Kidney tubule cell (primary cell): Measurements from ENCODE around the gene DNAJC5G.
"Not testable (repeated sequence)": the region's sequence is repeated elsewhere in the genome, so short reads cannot be mapped to it uniquely, and the experiment has no call there.

Source experiments
- DNase-seq: peaks from one replicate; pipeline ENCODE4 v3.0.0-alpha.2; 2018; ENCODE audit warnings: low spot score

DNAJC5G gene

DNA sequence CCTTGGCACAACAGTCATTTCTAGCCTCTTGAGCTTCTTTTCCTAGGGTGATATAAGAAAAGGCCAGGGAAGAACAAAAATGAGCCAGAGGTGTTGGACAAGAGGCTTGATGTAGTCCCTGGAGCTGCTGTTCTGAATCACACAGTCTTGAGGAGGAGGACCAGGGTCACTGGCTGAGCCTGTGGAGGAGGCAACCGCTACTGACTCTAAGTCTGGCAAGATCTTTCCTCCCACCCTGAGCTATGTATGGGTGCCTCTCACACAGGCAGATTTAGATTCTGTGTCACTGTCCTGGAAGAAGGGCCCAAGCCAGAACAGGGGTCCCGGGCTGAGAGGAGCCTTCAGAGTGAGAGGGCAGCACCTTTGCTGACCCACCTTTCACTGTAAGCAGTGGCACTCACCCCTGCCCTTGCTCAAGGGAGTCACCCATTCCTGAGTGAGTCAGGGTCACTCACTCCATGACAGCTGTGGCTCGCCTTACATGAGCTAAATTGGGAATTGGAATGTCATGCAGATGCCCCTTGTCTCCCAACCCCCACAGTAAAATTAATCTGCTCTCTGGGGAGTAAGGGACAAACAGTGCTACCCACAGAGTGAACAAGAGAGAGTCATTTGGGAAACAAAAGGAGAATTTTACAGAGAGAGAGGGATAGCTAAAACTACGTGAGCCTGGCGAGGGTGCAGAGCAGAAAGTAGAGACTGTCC lies 6.8 kb downstream of the DNAJC5G start, which contains the start of gene TRIM54:
TRIM54 (plus strand) TSS at position 575 of the 705 bp plus-strand sequence. CDS start 303 bp downstream, outside the sequence.
- DNase-seq, result peak; percentile 45

DNA sequence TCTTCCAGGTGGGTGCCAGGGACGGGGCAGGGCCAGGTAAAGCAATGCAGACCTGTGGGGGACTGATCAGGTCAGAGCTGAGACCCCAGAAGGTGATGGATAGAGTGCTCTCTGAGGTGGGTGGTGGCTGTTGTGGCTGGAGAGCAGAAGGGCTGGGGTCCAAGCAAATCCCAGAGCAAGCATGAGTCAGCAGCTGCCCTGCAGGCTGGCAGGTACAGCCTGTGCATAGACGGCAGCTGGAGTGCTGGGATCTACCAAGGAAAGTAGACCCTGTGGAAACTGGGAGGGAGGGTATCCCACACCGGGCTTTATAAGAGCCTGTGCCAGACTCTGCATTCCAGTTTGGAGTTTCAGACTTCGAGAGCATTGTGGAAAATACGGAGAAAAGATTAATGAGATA lies 7.7 kb downstream of the DNAJC5G start:
- DNase-seq, result no peak

DNA sequence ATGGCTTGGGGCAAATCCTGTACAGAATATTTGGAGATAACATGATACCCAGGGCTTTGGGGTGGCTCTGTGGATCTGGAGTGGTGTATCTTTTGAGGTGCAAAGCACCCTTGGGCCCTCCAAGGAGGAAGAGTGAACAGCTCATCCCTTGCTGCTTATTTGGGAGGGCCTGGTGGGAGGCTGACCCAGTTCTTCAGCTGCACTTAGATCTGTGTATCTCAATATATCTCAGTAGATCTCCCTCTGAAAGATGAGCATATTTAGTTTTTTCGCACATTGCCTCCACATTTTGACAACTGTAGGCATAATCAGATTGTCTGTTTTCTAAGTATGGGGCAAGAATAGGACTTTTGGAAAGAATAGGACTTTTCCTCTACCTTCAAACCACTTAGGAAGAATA lies 9.8 kb downstream of the DNAJC5G start:
- no peak for DNase-seq

DNA sequence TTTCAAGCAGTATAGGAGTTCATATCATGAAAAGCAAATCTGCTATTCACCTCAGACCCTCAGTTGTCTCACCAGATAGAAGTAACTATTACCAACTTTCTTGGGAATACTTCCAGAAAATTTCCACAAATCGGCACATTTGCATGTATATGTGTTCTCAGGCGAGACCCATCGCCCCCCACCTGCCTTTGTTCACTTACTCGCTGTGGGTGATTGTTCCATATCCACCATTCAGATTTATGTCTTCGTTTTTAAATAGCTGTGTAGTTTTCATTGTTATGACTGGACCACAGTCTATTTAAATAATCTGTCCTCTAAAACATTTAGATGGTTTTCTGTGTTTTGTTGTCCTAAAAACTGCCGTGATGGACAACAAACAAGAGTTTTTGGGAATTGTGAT lies 10.2 kb downstream of the DNAJC5G start:
- no peak for DNase-seq

DNA sequence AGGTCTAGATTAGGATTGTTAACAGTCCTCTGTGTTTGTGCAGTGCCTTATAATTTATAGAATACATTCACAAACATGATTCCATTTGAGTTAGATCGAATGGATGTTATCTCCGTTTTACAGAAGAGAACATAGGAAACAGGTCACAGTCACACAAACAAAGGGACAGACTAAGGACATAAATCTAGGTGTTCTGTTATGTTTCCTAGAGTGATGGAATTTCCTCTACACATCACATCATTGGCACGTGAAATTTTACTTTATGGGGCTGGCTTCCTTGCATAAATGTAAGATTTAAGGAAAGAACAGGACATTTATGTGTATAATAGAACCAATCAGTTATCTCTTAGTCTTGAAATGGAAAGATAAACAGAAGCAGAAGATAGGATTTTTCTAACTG lies 13.4 kb downstream of the DNAJC5G start:
- no peak for DNase-seq

DNA sequence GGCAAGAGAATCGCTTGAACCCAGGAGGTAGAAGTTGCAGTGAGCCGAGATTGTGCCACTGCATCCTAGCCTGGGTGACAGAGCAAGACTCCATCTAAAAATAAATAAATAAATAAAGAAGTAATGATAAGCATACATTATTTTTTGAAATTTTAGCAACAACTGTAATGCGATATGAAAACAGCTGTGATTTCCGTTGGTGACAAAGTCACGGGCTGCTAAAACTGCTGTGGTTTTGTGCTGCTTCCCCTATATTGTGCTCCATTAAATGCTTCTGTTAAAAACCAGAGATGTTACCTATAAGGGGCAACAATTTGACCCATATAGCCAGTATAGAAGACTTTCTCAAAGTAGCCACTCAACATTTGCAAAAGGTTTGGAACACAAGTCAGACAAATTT lies 15.3 kb downstream of the DNAJC5G start:
- no peak for DNase-seq

DNA sequence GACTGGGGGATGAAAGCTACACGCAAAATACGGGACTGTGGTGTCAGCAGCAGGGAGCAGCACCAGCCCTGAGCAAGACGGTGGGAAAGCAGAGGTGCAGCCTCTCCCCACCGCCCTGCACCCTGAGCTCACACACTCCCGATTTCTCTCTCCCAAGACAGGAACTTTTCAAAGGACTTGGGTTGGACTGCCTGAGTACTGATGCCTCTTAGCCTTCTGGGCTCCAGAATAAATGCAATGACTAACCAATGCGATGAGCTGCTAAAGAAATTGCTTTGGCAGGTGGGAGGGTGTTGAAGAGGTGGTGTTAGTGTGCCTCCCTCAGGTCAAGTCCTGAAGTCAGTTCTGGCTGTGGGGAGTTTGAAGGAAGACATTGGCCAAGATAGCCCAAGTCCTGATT lies 16.6 kb downstream of the DNAJC5G start:
- DNase-seq, result no peak

DNA sequence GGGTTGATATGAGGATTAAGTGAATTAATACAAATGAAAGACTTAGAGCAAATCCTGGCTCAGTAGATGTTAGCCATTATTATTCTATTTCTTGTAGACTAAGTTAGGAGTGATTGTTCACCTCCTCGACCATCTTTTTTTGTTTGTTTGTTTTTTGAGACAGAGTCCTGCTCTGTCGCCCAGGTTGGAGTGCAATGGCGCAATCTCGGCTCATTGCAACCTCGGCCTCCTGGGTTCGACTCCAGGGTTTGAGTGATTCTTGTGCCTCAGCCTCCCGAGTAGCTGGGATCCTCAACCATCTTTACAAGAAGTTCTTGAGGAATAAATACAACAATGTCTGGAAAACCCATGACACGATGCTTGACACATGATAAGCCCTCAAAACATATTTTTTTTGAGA lies 19.7 kb downstream of the DNAJC5G start:
- no peak for DNase-seq

DNA sequence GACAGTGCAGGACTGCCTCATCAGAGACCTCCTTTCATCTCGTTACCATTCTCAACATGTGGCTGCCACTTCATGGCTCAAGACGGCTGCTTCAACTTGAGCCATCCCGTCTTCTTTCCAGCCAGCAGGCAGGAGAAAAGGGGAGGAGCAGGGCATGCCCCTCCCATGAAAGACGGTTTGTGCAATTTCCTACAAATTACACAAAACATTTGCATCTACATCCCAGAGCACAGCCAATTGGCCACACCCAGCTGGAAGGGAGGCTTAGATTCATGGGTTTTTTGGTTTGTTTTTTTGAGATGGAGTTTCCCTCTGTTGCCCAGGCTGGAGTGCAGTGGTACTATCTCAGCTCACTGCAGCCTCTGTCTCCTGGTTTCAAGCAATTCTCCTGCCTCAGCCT lies 21.2 kb downstream of the DNAJC5G start:
- no peak for DNase-seq

DNA sequence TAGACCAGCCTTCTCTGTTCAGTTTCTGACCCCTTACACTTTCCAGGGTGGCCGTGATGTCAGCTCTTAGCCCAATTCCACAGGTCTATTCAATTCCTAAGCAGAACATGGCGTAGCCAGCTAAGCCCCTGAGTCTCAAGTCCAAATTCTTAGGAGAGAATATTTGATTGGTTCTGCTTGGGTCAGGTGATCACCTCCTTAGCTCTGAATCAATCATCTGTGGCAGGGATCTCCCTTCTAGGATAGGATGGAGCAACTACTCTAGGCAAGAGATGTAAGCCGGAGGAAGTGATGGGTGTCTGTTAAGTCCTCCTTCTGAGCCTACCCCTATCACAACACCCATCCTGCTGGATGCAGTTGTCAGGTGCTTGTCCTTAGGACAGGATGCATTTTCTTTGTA lies 22.0 kb downstream of the DNAJC5G start:
- no peak for DNase-seq

DNA sequence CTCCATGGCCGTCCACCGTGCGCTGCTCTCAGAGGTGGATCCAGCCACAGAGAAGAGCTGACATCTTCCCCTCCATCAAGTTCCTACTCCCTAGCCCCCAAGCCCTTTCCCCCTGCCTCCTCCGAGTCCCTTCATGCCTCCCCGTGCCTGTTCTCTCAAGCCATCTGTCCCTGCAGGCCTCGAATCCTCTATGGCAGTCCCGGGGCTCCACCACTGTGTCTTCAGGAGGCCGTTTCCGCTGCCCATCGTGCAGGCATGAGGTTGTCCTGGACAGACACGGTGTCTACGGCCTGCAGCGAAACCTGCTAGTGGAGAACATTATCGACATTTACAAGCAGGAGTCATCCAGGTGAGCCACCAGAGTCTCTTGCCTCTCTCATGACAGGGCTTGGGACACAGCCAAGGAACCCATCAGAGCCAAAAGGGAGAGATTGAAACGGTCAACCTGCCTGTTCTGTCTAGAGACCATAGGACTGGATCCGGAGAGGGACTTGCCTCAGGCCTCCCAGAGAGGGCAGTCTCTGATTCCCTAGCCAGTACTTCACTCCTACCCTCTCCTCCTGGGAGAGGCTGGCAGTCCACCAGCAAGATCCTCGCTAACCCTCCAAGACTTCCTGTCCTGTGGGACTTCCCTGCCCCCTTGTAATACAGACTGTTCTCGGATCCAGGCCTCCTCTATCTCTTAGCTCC lies 23.3 kb downstream of the DNAJC5G start:
- no peak for DNase-seq

DNA sequence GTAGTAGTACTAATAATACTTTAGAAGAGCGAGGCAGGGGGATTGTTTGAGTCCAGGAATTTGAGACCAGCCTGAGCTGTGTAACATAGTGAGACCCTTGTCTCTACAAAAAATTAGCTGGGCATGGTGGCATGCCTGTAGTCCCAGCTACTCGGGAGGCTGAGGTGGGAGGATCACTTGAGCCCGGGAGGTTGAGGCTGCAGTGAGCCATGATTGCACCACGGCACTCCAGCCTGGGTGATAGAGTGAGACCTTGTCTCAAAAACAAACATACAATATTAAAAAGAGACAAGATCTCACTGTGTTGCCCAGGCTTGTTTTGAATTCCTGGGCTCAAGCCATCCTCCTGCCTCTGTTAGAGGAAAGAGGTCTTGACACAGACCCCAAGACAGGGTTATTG lies 25.4 kb downstream of the DNAJC5G start:
- not testable (repeated sequence) for DNase-seq

DNA sequence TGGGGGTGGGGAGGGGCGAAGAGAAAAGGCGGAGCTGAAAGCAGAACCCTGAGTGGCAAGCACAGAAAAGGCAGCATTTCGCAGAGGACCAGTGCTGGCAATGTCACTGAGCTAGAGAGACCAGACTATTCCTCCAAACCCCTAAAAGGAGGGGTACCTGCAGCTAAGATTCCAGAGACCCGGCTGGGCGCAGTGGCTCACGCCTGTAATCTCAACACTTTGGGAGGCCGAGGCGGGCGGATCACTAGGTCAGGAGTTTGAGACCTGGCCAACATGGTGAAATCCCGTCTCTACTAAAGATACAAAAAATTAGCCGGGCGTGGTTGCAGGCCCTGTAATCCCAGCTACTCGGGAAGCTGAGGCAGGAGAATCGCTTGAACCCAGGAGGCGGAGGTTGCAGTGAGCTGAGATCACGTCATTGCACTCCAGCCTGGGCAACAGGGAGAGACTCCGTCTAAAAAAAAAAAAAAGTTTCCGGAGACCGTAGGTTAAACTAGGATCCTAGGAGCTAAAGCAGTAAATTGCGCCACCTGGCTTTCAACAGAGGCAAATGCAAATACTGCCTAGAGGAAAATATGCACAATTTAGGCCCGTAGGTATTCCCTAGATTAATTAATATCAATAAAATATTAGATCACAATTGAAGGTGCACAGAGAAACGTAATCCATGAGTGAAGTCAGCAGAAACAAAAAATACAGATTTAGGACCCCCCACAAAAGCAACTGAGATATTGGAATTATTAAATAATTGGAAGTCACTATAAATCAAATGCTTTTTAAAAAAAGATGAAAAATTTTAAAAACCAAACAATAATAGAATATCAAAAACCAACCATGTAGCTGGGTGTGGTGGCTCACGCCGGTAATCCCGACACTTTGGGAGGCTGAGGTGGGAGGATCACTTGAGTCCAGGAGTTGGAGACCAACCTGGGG lies 28.1 kb downstream of the DNAJC5G start:
- DNase-seq, result peak; percentile 82

DNA sequence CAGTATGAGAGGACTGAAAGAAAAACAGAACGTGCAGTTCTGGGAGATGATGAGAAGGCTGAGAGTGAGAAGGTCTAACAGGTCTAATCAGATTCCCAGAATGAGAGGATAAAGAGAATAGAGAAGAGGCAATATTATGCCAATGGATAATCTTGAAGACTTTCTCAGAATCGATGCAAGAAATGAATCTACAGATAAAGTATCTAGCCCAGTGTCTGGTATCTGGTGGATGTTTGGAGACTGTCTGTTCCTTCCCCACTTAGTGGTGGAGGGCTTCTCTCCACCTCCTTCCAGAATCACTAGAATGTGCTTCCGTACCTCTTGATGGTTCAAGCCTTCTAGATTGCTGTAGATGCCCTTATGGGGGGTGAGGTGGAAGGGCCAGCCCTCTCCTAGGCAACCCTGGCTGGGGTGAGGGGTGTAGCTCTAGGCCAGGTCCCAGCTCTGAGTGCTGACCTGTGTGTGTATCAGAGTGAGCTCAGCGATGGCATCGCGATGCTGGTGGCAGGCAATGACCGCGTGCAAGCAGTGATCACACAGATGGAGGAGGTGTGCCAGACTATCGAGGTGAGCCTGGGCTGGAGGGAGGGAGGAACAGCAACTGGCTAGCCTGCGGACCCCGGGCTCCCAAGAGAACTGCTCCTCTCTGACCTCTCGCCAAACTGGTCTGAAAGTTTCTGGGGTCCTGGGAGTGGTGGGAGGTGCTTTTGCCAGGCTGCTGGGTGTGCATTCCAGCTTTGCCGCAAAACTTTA lies 29.4 kb downstream of the DNAJC5G start:
- DNase-seq, result no peak

DNA sequence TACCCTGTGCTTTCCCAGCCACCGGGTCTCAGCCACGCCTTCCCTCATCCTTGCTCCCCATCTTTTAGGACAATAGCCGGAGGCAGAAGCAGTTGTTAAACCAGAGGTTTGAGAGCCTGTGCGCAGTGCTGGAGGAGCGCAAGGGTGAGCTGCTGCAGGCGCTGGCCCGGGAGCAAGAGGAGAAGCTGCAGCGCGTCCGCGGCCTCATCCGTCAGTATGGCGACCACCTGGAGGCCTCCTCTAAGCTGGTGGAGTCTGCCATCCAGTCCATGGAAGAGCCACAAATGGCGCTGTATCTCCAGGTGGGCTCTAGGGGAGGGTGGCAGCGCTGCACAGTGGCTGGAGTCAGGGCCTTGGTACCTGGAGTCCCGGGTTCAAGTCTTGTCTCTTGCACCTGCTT lies 30.3 kb downstream of the DNAJC5G start:
- no peak for DNase-seq

DNA sequence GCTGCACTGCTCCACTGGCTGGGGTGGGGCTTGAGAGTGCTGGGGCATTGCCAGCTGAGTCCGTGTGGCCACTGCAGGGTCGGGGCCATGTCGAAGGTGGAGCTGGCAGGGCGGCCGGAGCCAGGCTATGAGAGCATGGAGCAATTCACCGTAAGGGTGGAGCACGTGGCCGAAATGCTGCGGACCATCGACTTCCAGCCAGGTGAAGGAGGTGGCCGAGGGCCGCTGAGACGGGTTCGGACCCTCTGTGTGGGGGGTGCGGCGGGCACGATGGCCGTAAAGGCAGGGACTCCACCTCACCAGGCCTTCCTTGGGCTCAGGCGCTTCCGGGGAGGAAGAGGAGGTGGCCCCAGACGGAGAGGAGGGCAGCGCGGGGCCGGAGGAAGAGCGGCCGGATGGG lies 30.9 kb downstream of the DNAJC5G start:
- no peak for DNase-seq

DNA sequence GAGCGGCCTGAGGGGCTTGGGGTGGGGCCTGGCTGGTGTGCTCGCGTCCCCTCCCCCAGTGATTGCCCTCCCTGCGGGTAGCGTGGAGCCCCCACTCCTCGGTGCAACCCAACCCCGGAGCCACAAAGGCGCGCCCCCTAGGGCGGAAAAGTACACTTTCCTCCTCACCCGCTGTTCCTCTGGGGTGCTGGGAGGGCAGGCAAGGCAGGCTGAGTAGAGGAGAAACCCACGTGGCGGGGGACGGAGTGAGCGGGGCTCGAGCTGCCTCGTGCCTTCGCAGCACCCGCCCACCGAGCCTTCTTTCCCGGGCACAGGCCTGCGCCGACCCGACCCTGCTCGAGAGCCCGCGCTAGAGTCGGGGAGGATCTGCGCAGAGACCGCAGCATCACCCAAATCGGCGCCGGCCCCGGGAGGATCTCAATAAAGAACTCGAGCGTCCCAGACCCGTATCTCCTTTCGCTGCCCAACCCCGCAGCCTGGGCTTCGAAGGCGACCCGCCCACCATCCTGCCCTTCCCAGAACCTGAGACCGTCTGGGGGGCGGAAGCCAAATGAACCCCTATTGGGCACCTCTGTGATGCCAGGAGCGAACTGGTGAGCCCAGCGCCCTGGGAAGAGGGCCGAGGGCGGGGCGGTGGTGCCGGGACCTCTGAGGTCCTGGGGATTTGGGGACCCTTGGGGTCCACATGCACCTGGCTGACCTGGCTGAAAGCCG lies 31.5 kb downstream of the DNAJC5G start:
- no peak for DNase-seq

DNA sequence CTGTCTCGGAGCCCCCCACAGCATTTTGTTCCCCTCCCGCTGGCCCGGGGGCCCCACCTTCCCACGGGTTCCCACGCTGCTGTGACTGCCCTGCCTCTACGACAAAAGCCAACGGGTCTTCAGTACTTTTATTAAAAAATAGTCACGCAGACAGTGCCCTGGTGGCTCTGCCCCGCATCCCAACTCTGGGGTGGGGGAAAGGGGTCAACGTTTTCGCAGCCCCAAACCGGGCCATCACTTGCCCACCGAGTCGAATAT lies 32.0 kb downstream of the DNAJC5G start:
- DNase-seq, result no peak

DNA sequence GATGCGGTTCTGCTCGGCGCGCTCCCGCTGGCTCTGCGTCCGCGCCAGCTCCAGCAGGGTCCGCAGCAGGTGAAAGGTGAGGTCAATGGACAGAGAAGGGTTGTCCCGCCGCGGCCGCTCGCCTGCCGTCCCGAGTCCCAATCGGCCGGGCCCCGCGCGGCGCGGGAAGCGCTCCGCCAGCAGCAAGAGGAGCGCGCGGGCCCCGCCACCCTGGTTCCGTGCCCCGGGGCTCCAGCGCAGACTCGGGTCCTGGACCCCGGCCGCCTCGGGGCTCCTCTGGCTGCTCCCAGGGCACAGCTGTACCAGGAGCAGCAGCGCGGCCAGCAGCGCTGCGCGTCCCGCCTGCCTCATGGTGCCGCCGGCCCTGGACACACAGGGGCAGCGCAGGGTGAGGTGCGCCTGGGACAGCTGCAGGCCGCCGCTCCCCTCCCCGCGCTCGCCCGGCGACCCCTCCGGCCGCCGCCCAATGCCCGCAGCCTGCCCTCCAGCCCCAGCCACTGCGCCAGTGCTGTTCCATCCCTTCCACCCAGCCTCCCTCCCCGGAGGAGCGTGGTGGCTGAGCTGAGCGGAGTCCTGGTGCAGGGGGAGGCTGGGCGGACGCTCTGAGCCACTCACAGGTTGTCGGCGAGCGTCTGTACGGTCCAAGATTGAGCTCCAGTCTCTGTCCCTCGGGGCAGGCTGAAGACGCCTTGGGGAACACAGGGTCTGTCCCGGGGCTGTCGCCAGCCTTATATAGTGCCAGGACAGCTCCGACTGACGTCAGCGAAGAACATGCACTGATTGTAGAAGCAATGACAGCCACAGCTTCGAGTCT lies 32.5 kb downstream of the DNAJC5G start:
- no peak for DNase-seq

DNA sequence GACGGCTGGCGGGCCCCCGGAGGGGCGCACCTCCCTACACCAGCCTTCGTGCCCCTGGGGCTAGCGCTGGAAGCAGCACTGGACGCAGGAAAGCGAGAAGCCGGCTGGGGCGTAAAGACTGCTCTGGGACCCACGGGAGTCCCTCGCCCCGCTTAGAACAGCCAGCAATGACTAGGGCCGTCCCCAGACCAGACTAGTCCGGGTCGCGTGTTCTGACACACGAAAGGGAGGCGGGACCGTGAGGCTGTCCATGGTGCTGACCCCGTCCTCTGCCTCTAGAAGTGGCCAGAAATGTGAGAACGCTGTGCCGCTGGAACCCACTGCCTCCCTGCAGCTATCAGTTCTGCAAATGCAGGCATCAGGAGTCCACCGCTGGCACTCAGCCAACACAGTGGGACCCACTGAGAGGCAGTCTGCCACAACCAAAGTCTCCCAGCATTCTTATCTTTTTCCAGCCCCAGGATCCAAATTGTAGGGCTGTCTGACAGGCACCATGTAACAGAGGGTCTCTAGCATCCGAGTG lies 33.2 kb downstream of the DNAJC5G start, which contains the start of gene UCN:
UCN (minus strand) TSS at position 87 of the 523 bp plus-strand sequence. CDS start 550 bp downstream, outside the sequence.
- peak; percentile 25 for DNase-seq
